Progenitor cell of endocrine pancreas (in vitro differentiated cells): ENCODE data around the gene CHST5. TPM values are rescaled to one million over a fixed set of nuclear protein-coding genes. Genes with fewer than 3 reads are reported as not detected.
A peak's percentile ranks its signal among the peaks of the same experiment; 100 is the strongest.

Source experiments
- DNase-seq: peaks from one replicate; pipeline ENCODE4 v3.0.0; 2021; ENCODE audit warnings: low spot score; ENCODE audit not compliant: unreplicated experiment
- H3K27ac Mint-ChIP-seq: 2 replicates; pipeline ENCODE4 v1.8.0; 2021; ENCODE audit warnings: mild to moderate bottlenecking, moderate library complexity, mixed read lengths
- H3K27me3 Mint-ChIP-seq: 2 replicates; pipeline ENCODE4 v1.8.0; 2021; ENCODE audit warnings: mixed read lengths
- H3K36me3 Mint-ChIP-seq: 2 replicates; pipeline ENCODE4 v1.8.0; 2022; ENCODE audit warnings: mixed read lengths; ENCODE audit not compliant: insufficient read depth
- H3K4me1 Mint-ChIP-seq: 2 replicates; pipeline ENCODE4 v1.8.0; 2021; ENCODE audit warnings: low read depth, mixed read lengths
- H3K4me3 Mint-ChIP-seq: 2 replicates; pipeline ENCODE4 v1.8.0; 2021; ENCODE audit warnings: low read depth, mild to moderate bottlenecking, moderate library complexity, mixed read lengths
- H3K9me3 Mint-ChIP-seq: 2 replicates; pipeline ENCODE4 v1.8.0; 2021; ENCODE audit warnings: low read depth, mixed read lengths
- CTCF ChIP-seq: fragments of 200-600 bp; sonication (generic); IDR thresholded peaks from one replicate; pipeline ENCODE4 v1.5.0; 2021; ENCODE audit warnings: antibody characterized with exemption, mild to moderate bottlenecking; ENCODE audit not compliant: unreplicated experiment
- total RNA-seq: library from RNA; stranded (reverse); gene quantifications from 2 replicates; pipeline ENCODE4 v1.2.1, GENCODE V29; 2021

CHST5 gene
- total RNA-seq, 1 donor from 2014 or later: 0.93 TPM

GRCh38 chr16:75567911-75568310 is 32.0 kb upstream of the CHST5 start:
- Mint-ChIP-seq H3K4me3 (peak overlapping the region; percentile 100), H3K27me3 (peaks cover 8% of the 10 kb centered on the region), H3K4me1 (peaks cover 14% of the 10 kb centered on the region), H3K27ac (no peak overlapping the region), H3K9me3 (no peaks in the 10 kb centered on the region), H3K36me3 (peaks cover 5% of the 10 kb centered on the region)
- DNase-seq: no peak
- no peak for TF ChIP-seq CTCF

GRCh38 chr16:75566758-75567255 is 30.9 kb upstream of the CHST5 start:
- Mint-ChIP-seq H3K27me3 (peaks cover 14% of the 10 kb centered on the region), H3K9me3 (no peaks in the 10 kb centered on the region), H3K4me1 (peaks cover 14% of the 10 kb centered on the region), H3K4me3 (peak overlapping the region; percentile 100), H3K27ac (peak overlapping the region; percentile 24), H3K36me3 (peaks cover 4% of the 10 kb centered on the region)
- no peak for DNase-seq
- TF ChIP-seq CTCF: no peak

DNA sequence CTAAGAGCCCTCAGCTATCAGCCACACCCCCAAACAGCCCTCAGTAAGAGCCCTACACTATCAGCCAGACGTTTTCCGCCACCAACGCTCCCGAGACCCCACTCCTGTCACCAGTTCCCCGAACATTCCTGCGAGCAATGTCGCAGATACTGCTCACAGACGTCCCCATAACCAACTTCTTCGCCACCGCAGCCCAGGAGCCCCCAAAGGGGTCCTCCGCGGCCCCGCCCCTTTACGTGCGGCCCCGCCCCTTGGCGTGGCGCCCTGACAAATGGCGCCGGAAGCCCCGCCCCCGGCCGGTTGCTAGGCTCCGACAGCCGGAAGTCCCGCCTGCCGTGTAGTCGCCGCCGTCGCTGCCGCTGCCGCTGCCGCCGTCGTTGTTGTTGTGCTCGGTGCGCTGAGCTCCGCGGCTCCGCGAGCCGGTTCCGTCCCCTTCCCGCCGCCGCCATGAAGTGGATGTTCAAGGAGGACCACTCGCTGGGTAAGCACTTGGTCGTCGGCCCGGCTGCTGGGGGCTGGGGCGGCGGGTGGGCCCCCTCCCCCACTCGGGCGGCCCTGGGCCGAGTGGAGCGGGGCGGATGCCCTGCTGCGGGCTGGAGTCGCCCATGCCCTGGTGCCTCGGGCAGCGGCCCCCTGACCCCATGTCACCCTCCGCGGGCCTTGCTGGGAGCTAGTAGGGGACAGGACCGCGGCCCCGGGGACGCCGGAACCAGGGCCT is 30.3 kb upstream of the CHST5 start, which contains the start of gene GABARAPL2:
GABARAPL2 (plus strand) TSS at position 340 of the 718 bp plus-strand sequence; CDS start at position 448, 108 bp downstream.
- peaks cover 14% of the 10 kb centered on the region for H3K27me3 Mint-ChIP-seq
- H3K27ac Mint-ChIP-seq: peak within 1 kb of the TSS; percentile 95
- H3K4me1 Mint-ChIP-seq: peaks cover 14% of the 10 kb centered on the region
- H3K9me3 Mint-ChIP-seq: no peaks in the 10 kb centered on the region
- peak within 1 kb of the TSS; percentile 100 for H3K4me3 Mint-ChIP-seq
- peak; percentile 89 for DNase-seq
- no peak for TF ChIP-seq CTCF
- peaks cover under 1% of the 10 kb centered on the region for H3K36me3 Mint-ChIP-seq

DNA sequence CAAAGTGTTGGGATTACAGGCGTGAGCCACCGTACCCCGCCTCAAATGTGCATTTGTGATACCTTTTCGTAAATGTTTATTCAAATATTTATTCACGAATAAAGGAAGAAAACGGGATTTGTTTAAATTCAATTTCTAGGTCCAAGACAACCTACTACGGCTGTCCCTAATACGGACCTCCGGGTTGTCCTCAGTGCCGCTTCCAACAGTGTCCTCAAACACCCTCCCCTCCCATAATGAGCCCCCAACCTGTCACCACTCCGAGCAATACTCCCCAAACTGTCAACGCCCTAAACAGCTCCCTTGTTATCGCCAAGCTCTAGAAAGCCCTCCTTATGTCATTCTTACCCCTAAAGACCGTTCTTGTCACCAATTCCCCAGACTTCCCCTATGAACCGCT is 29.7 kb upstream of the CHST5 start:
- no peak for TF ChIP-seq CTCF
- Mint-ChIP-seq H3K4me3 (peak overlapping the region; percentile 100), H3K9me3 (no peaks in the 10 kb centered on the region), H3K4me1 (peaks cover 14% of the 10 kb centered on the region), H3K27ac (peak overlapping the region; percentile 95), H3K36me3 (no peaks in the 10 kb centered on the region), H3K27me3 (peaks cover 14% of the 10 kb centered on the region)
- no peak for DNase-seq

- peaks cover 3% of the 10 kb centered on the region for H3K4me1 Mint-ChIP-seq
- H3K9me3 Mint-ChIP-seq: no peaks in the 10 kb centered on the region
- DNase-seq: no peak
- H3K27ac Mint-ChIP-seq: no peak overlapping the region
- peaks cover 19% of the 10 kb centered on the region for H3K27me3 Mint-ChIP-seq
- TF ChIP-seq CTCF: no peak
- no peaks in the 10 kb centered on the region for H3K36me3 Mint-ChIP-seq
- no peak overlapping the region for H3K4me3 Mint-ChIP-seq
Measured at GRCh38 chr16:75559564-75560372, 23.9 kb upstream of the CHST5 start.
